NCI-H510A treated with DMSO at 0.1 percent for 48 hours (cell line): Measurements from ENCODE around the gene CD244.
A peak's percentile ranks its signal among the peaks of the same experiment; 100 is the strongest.
"Not testable (repeated sequence)": the region's sequence is repeated elsewhere in the genome, so short reads cannot be mapped to it uniquely, and the experiment has no call there.

Experiments
- DNase-seq: peaks from one replicate; lab custom pipeline; 2025; lab: John Stamatoyannopoulos, UW

Gene CD244

GRCh38 chr1:160862203-160863060 is at the start of gene CD244:
CD244 (minus strand) TSS chr1:160862887; CDS start chr1:160862677, 210 bp downstream.
- no peak for DNase-seq

GRCh38 chr1:160911925-160912324 is 49.2 kb upstream of the CD244 start:
- DNase-seq, result no peak

GRCh38 chr1:160911441-160911840 is 48.8 kb upstream of the CD244 start:
- no peak for DNase-seq

GRCh38 chr1:160910170-160910750 is 47.6 kb upstream of the CD244 start:
- peak; percentile 1 for DNase-seq

GRCh38 chr1:160907976-160908375 is 45.3 kb upstream of the CD244 start:
- no peak for DNase-seq

GRCh38 chr1:160905617-160905989 is 42.9 kb upstream of the CD244 start:
- no peak for DNase-seq

GRCh38 chr1:160904783-160905616 is 42.3 kb upstream of the CD244 start:
- DNase-seq, result no peak

GRCh38 chr1:160902251-160902650 is 39.6 kb upstream of the CD244 start:
- DNase-seq, result not testable (repeated sequence)

- DNase-seq, result no peak
Observed at GRCh38 chr1:160901768-160902167, 39.1 kb upstream of the CD244 start.

- not testable (repeated sequence) for DNase-seq
Observed at GRCh38 chr1:160900683-160901082, 38.0 kb upstream of the CD244 start.

- not testable (repeated sequence) for DNase-seq
Observed at GRCh38 chr1:160894368-160895135, 31.9 kb upstream of the CD244 start.

- no peak for DNase-seq
Observed at GRCh38 chr1:160891474-160891873, 28.8 kb upstream of the CD244 start.

GRCh38 chr1:160888926-160889325 is 26.2 kb upstream of the CD244 start:
- no peak for DNase-seq

- no peak for DNase-seq
Observed at GRCh38 chr1:160887071-160887470, 24.4 kb upstream of the CD244 start.

GRCh38 chr1:160885042-160885441 is 22.4 kb upstream of the CD244 start, which contains the start of gene ITLN1:
ITLN1 (minus strand) TSS chr1:160885180; CDS start chr1:160884877, 303 bp downstream.
- no peak for DNase-seq

- DNase-seq, result no peak
Observed at GRCh38 chr1:160884579-160884978, 21.9 kb upstream of the CD244 start.

GRCh38 chr1:160883581-160884513 is 21.2 kb upstream of the CD244 start:
- no peak for DNase-seq

- no peak for DNase-seq
Observed at GRCh38 chr1:160882582-160882981, 19.9 kb upstream of the CD244 start.

GRCh38 chr1:160881264-160881663 is 18.6 kb upstream of the CD244 start:
- not testable (repeated sequence) for DNase-seq

GRCh38 chr1:160880216-160880615 is 17.5 kb upstream of the CD244 start:
- no peak for DNase-seq

- DNase-seq, result no peak
Observed at GRCh38 chr1:160879056-160879455, 16.4 kb upstream of the CD244 start.
